Measurements from ENCODE around the gene ATP6V1G3.

GRCh38 chr1:198558402-198558801 is 17.9 kb upstream of the ATP6V1G3 start:
- no peak for TF ChIP-seq HIC1 (tag by site-specific recombination; IDR thresholded peaks at IDR 0.05)
- TF ChIP-seq MYNN (tag by site-specific recombination; IDR thresholded peaks at IDR 0.05; ENCODE audit: borderline replicate concordance), result no peak
- TF ChIP-seq REST (tag by site-specific recombination; IDR thresholded peaks at IDR 0.05), result no peak
- no peak for TF ChIP-seq HOXA7 (CRISPR knock-in tag; IDR thresholded peaks at IDR 0.05; ENCODE audit: borderline replicate concordance)
- TF ChIP-seq ZNF518A (tag by site-specific recombination; conservative IDR thresholded peaks at IDR 0.05; ENCODE audit: low read depth), result no peak
- no peak for TF ChIP-seq CTCF (tag by site-specific recombination; IDR thresholded peaks at IDR 0.05)
- TF ChIP-seq ZBTB11 (tag by site-specific recombination; conservative IDR thresholded peaks at IDR 0.05; ENCODE audit: low read depth), result no peak

All from HEK293 (cell line).